Cardiac muscle cell (in vitro differentiated cells and primary cell): Measurements from ENCODE around the gene SLC39A1. TPM values are rescaled to one million over a fixed set of nuclear protein-coding genes. Genes with fewer than 3 reads are reported as not detected.
A peak's percentile ranks its signal among the peaks of the same experiment; 100 is the strongest.

Experiments
- DNase-seq, 2 donors: peaks; one replicate each; pipeline versions ENCODE4 v3.0.0 to v3.0.0-alpha.2; 2010 to 2017; ENCODE audit warnings: low read depth in 1 of 2, low spot score in 1 of 2
- H3K27ac ChIP-seq: fragments of 200-600 bp; sonication (generic); 2 replicates; pipeline ENCODE4 v1.5.1; 2016
- H3K27me3 ChIP-seq: fragments of 200-600 bp; sonication (generic); 2 replicates; pipeline ENCODE4 v1.6.0; 2016; ENCODE audit warnings: control low read depth
- H3K36me3 ChIP-seq: fragments of 200-600 bp; sonication (generic); 2 replicates; pipeline ENCODE4 v1.5.1; 2016; ENCODE audit warnings: control low read depth
- H3K4me1 ChIP-seq: fragments of 200-600 bp; sonication (generic); 2 replicates; pipeline ENCODE4 v1.8.1; 2017; ENCODE audit warnings: low read depth, mild to moderate bottlenecking, mixed run types
- H3K4me3 ChIP-seq: fragments of 200-600 bp; sonication (generic); 2 replicates; pipeline ENCODE4 v1.5.1; 2016; ENCODE audit warnings: mild to moderate bottlenecking
- H3K9me3 ChIP-seq: fragments of 200-600 bp; sonication (generic); 2 replicates; pipeline ENCODE4 v1.5.1; 2017; ENCODE audit warnings: low read depth, mild to moderate bottlenecking, control low read depth
- CTCF ChIP-seq: IDR thresholded peaks from 2 replicates; pipeline ENCODE4 v1.5.1; 2012; ENCODE audit warnings: low read depth, mild to moderate bottlenecking, low read length
- polyA plus RNA-seq: library from polyadenylated mRNA; unstranded; fragments of >200 nt; fragmentation: Nextera tagmentation; extraction: Ambion mirVana; gene quantifications from 2 replicates; pipeline ENCODE4 v1.2.1, GENCODE V29; 2016
- total RNA-seq: library from RNA; depleted of rRNA; stranded (reverse); fragments of >200 nt; gene quantifications from 2 replicates; pipeline ENCODE4 v1.2.3, GENCODE V29; 2016

SLC39A1 gene
- total and polyA plus RNA-seq, 2 experiments from 2014 or later: 71.2 to 75.8 TPM

- no peaks in the 10 kb centered on the region for H3K27me3 ChIP-seq
- H3K36me3 ChIP-seq: peaks cover 35% of the 10 kb centered on the region
- peak; percentile 74 to 85 for DNase-seq
- H3K9me3 ChIP-seq: no peaks in the 10 kb centered on the region
- H3K4me1 ChIP-seq: peaks cover 5% of the 10 kb centered on the region
- H3K27ac ChIP-seq: peak overlapping the region; percentile 90
- H3K4me3 ChIP-seq: peak overlapping the region; percentile 99
- TF ChIP-seq CTCF: no peak
Measured at GRCh38 chr1:153945795-153946621, 17.3 kb downstream of the SLC39A1 start.

- H3K27ac ChIP-seq: peak overlapping the region; percentile 90
- H3K9me3 ChIP-seq: no peaks in the 10 kb centered on the region
- peaks cover 30% of the 10 kb centered on the region for H3K36me3 ChIP-seq
- no peak for TF ChIP-seq CTCF
- DNase-seq: peak; percentile 56 to 77
- H3K4me1 ChIP-seq: peaks cover 5% of the 10 kb centered on the region
- peak overlapping the region; percentile 99 for H3K4me3 ChIP-seq
- H3K27me3 ChIP-seq: no peaks in the 10 kb centered on the region
Measured at GRCh38 chr1:153945131-153945794, 18.1 kb downstream of the SLC39A1 start.

GRCh38 chr1:153944827-153945117 is 18.6 kb downstream of the SLC39A1 start:
- H3K36me3 ChIP-seq: peaks cover 26% of the 10 kb centered on the region
- H3K9me3 ChIP-seq: no peaks in the 10 kb centered on the region
- H3K4me1 ChIP-seq: peaks cover 5% of the 10 kb centered on the region
- peak overlapping the region; percentile 90 for H3K27ac ChIP-seq
- DNase-seq: no peak
- H3K27me3 ChIP-seq: no peaks in the 10 kb centered on the region
- no peak for TF ChIP-seq CTCF
- H3K4me3 ChIP-seq: peak overlapping the region; percentile 99

- no peak for TF ChIP-seq CTCF
Measured at GRCh38 chr1:153944005-153944826, 19.1 kb downstream of the SLC39A1 start.

GRCh38 chr1:153942766-153943549 is 20.4 kb downstream of the SLC39A1 start:
- no peaks in the 10 kb centered on the region for H3K27me3 ChIP-seq
- peaks cover 14% of the 10 kb centered on the region for H3K36me3 ChIP-seq
- TF ChIP-seq CTCF: no peak
- no peak for DNase-seq
- peaks cover 5% of the 10 kb centered on the region for H3K4me1 ChIP-seq
- H3K27ac ChIP-seq: no peak overlapping the region
- H3K4me3 ChIP-seq: no peak overlapping the region
- no peaks in the 10 kb centered on the region for H3K9me3 ChIP-seq

More at GRCh38 chr1:153944005-153944826, 19.1 kb downstream of the SLC39A1 start:
- Histone ChIP-seq H3K9me3 (no peaks in the 10 kb centered on the region), H3K27ac (no peak overlapping the region), H3K4me3 (no peak overlapping the region), H3K36me3 (peaks cover 23% of the 10 kb centered on the region), H3K27me3 (no peaks in the 10 kb centered on the region), H3K4me1 (peaks cover 5% of the 10 kb centered on the region)
- no peak for DNase-seq
